Vagina (tissue), 2 donors: ENCODE results near the gene KDELR3. TPM values are rescaled to one million over a fixed set of nuclear protein-coding genes. Genes with fewer than 3 reads are reported as not detected.

ENCODE experiments used
- DNase-seq, 2 donors: peaks; one replicate each; pipeline ENCODE4 v3.0.0-alpha.2; 2017; ENCODE audit errors: extremely low spot score in 2 of 2
- H3K27ac ChIP-seq: fragments of 200-600 bp; sonication (generic); one replicate; pipeline ENCODE4 v1.5.1; 2019
- H3K27me3 ChIP-seq: fragments of 200-600 bp; sonication (generic); one replicate; pipeline ENCODE4 v1.5.1; 2019
- H3K36me3 ChIP-seq, 2 donors: fragments of 200-600 bp; sonication (generic); one replicate each; pipeline ENCODE4 v1.5.1; 2017 to 2019
- H3K4me1 ChIP-seq: fragments of 200-600 bp; sonication (generic); one replicate; pipeline ENCODE4 v1.5.1; 2019
- H3K4me3 ChIP-seq, 2 donors: fragments of 200-600 bp; sonication (generic); 1 replicate in 1 of 2; 2 replicates in 1 of 2; pipeline ENCODE4 v1.5.1; 2016 to 2019
- H3K9me3 ChIP-seq: fragments of 200-600 bp; sonication (generic); one replicate; pipeline ENCODE4 v1.5.1; 2019
- POLR2A ChIP-seq, 2 donors: fragments of 450-650 bp; IDR thresholded peaks; one replicate each; pipeline ENCODE4 v1.6.1; 2017; ENCODE audit warnings: antibody characterized with exemption in 2 of 2, mild to moderate bottlenecking in 2 of 2, moderate library complexity in 2 of 2
- POLR2AphosphoS5 ChIP-seq, 2 donors: sonication (generic); formaldehyde crosslinking; IDR thresholded peaks; one replicate each; pipeline ENCODE4 v1.9.0; 2017; ENCODE audit warnings: antibody characterized with exemption in 2 of 2, mild to moderate bottlenecking in 2 of 2, low read depth in 1 of 2; ENCODE audit not compliant: insufficient read depth in 1 of 2
- intact Hi-C: fragments of 100-400 bp; cut with DNase I; formaldehyde crosslinking; loops from one replicate; pipeline ENCODE4 v1.15.1; 2023
- total RNA-seq: library from RNA; depleted of rRNA; stranded (reverse); fragments of >200 nt; gene quantifications from one replicate; pipeline ENCODE4 v1.2.3, GENCODE V29; 2016
- TF ChIP-seq, protein P1 (sequence below), 3 experiments: fragments of 450-650 bp in 2 of 3; fragments of 200-600 bp in 1 of 3; sonication (generic) in 1 of 3; IDR thresholded peaks; one replicate each; pipeline ENCODE4 v1.5.1; 2017 to 2019; ENCODE audit warnings: antibody characterized with exemption in 3 of 3, mild to moderate bottlenecking in 2 of 3, moderate library complexity in 2 of 3

Gene KDELR3
- total RNA-seq, 1 donor from 2014 or later, result 3.9 TPM

GRCh38 chr22:38427465-38427864 is 40.4 kb upstream of the KDELR3 start:
- no peaks in the 10 kb centered on the region for H3K4me1 ChIP-seq
- TF ChIP-seq, protein P1, sequence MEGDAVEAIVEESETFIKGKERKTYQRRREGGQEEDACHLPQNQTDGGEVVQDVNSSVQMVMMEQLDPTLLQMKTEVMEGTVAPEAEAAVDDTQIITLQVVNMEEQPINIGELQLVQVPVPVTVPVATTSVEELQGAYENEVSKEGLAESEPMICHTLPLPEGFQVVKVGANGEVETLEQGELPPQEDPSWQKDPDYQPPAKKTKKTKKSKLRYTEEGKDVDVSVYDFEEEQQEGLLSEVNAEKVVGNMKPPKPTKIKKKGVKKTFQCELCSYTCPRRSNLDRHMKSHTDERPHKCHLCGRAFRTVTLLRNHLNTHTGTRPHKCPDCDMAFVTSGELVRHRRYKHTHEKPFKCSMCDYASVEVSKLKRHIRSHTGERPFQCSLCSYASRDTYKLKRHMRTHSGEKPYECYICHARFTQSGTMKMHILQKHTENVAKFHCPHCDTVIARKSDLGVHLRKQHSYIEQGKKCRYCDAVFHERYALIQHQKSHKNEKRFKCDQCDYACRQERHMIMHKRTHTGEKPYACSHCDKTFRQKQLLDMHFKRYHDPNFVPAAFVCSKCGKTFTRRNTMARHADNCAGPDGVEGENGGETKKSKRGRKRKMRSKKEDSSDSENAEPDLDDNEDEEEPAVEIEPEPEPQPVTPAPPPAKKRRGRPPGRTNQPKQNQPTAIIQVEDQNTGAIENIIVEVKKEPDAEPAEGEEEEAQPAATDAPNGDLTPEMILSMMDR (IDR thresholded peaks at IDR 0.05), result no peak
- TF ChIP-seq POLR2AphosphoS5 (IDR thresholded peaks at IDR 0.05; ENCODE audit: insufficient read depth in 1 of 2, low read depth in 1 of 2) (no peak), POLR2A (IDR thresholded peaks at IDR 0.05) (no peak)
- intact Hi-C loops, result no loop called here
- DNase-seq, result no peak
- H3K9me3 ChIP-seq, result no peaks in the 10 kb centered on the region
- H3K27ac ChIP-seq, result no peak overlapping the region
- H3K4me3 ChIP-seq, result no peak overlapping the region
- H3K27me3 ChIP-seq, result no peaks in the 10 kb centered on the region
- no peaks in the 10 kb centered on the region for H3K36me3 ChIP-seq

DNA sequence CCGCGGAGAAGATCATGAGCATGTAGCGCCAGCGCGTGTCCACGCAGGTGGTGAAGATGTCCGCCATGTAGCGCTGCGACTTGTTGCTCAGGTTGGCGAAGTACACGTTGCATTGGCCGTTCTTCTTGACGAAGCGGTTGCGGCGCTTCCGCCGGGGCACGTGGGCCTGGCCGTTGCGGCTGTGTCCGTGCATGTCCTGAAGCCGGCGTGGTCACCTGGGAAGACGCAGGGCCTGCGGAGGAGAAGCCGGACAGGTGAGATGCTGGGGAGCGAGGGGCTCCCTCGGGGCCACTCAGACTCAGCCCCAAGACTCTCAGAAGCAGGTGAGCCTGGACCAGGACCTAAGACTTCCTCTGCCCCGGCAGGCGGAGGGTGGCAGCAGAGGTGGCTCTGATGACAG is 40.0 kb upstream of the KDELR3 start:
- intact Hi-C loops, result no loop called here

GRCh38 chr22:38428714-38429113 is 39.2 kb upstream of the KDELR3 start:
- Histone ChIP-seq H3K27ac (no peak overlapping the region), H3K27me3 (no peaks in the 10 kb centered on the region), H3K4me1 (no peaks in the 10 kb centered on the region), H3K9me3 (no peaks in the 10 kb centered on the region), H3K36me3 (no peaks in the 10 kb centered on the region), H3K4me3 (no peak overlapping the region)
- TF ChIP-seq, protein P1 (IDR thresholded peaks at IDR 0.05), result no peak
- TF ChIP-seq POLR2AphosphoS5 (IDR thresholded peaks at IDR 0.05; ENCODE audit: insufficient read depth in 1 of 2, low read depth in 1 of 2), result no peak
- no peak for TF ChIP-seq POLR2A (IDR thresholded peaks at IDR 0.05)
- intact Hi-C loops, result no loop called here
- no peak for DNase-seq

More for the DNA sequence above, 40.0 kb upstream of the KDELR3 start:
- no peaks in the 10 kb centered on the region for H3K9me3 ChIP-seq
- H3K36me3 ChIP-seq, result no peaks in the 10 kb centered on the region
- H3K27me3 ChIP-seq, result no peaks in the 10 kb centered on the region
- H3K4me3 ChIP-seq, result no peak overlapping the region
- no peak overlapping the region for H3K27ac ChIP-seq
- TF ChIP-seq, protein P1 (IDR thresholded peaks at IDR 0.05), result no peak
- TF ChIP-seq POLR2A (IDR thresholded peaks at IDR 0.05) (no peak), POLR2AphosphoS5 (IDR thresholded peaks at IDR 0.05; ENCODE audit: insufficient read depth in 1 of 2, low read depth in 1 of 2) (no peak)
- DNase-seq, result no peak
- no peaks in the 10 kb centered on the region for H3K4me1 ChIP-seq

DNA sequence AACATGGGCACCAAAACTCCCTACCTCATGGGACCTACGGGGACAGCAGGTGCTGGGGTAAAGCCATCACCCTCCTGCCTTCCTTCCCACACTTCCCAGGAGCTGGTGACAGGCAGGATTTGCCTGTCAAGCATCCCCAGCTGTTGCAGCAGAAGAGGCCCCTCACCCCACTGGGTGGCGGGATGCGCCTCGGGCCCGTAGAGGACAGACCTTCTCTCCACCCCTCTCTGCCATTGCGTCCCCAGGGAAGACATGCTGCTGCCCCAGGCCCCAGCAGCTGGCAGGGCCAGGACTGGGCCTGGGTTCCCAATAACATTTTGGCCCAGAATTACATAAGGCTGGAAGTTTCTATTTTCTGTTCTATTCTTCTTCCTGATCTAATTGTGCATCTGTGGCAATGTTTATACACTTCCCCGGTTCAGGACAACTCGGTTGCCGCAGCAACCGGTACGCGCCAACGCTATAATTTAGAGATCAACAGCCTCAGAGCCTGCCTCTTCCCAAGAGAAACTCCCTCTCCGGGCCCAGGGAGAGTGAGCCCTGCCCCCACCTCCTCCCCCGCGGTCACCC is 38.3 kb upstream of the KDELR3 start:
- no peak overlapping the region for H3K4me3 ChIP-seq
- H3K36me3 ChIP-seq, result no peaks in the 10 kb centered on the region
- TF ChIP-seq POLR2AphosphoS5 (IDR thresholded peaks at IDR 0.05; ENCODE audit: insufficient read depth in 1 of 2, low read depth in 1 of 2) (no peak), POLR2A (IDR thresholded peaks at IDR 0.05) (no peak)
- TF ChIP-seq, protein P1 (IDR thresholded peaks at IDR 0.05), result no peak
- H3K9me3 ChIP-seq, result no peaks in the 10 kb centered on the region
- no peak for DNase-seq
- no peaks in the 10 kb centered on the region for H3K4me1 ChIP-seq
- no peaks in the 10 kb centered on the region for H3K27me3 ChIP-seq
- H3K27ac ChIP-seq, result no peak overlapping the region
- intact Hi-C loops, result no loop called here

GRCh38 chr22:38431266-38432010 is 36.5 kb upstream of the KDELR3 start:
- Histone ChIP-seq H3K36me3 (no peaks in the 10 kb centered on the region), H3K27me3 (no peaks in the 10 kb centered on the region), H3K27ac (no peak overlapping the region), H3K4me1 (no peaks in the 10 kb centered on the region), H3K9me3 (no peaks in the 10 kb centered on the region), H3K4me3 (no peak overlapping the region)
- TF ChIP-seq POLR2A (IDR thresholded peaks at IDR 0.05) (no peak), POLR2AphosphoS5 (IDR thresholded peaks at IDR 0.05; ENCODE audit: insufficient read depth in 1 of 2, low read depth in 1 of 2) (no peak)
- TF ChIP-seq, protein P1 (IDR thresholded peaks at IDR 0.05), result no peak
- no peak for DNase-seq
- intact Hi-C loops, result no loop called here
